ENCODE measurements around the gene PANK1. TPM values are rescaled to one million over a fixed set of nuclear protein-coding genes. Genes with fewer than 3 reads are reported as not detected.

Gene PANK1
- total RNA-seq, 1 experiment from 2014 or later = 24.9 TPM

DNA sequence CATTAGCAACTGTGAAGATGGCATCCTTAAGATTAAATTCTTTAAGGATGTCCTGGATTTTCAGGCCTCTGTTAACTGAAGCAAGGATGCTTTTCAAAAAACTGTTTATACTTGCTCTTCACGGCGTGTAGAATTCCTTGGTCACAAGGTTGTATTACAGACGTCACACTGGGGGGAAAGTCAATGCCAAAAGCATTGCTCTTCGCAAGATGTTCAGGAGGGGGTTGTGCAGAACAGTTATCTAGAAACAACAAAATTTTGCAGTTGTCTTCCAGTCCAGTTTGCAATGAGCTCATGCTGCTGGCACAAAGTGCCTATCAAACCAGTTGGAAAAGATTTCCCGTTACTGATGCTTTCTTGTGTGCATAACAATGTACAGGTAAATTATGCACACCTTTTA lies 48.1 kb upstream of the PANK1 start:
- ChIA-PET POLR2A (interaction anchor here (1.5 kb wide), 1 partner anchor 8 kb away, joined by 7 read pairs; the partner anchor contains the start of gene KIF20B), CTCF (no interaction called here)
- Mint-ChIP-seq H3K9me3 (peaks cover 5% of the 10 kb centered on the region), H3K27me3 (ENCODE audit: low read depth) (no peaks in the 10 kb centered on the region; the same call in 1 of the 2 replicates), H3K36me3 (peaks cover 12% of the 10 kb centered on the region), H3K27ac (no peak overlapping the region), H3K4me1 (peaks cover 24% of the 10 kb centered on the region), H3K4me3 (no peak overlapping the region)
- no peak for TF ChIP-seq PRRX2 (CRISPR knock-in tag; IDR thresholded peaks at IDR 0.05)
- TF ChIP-seq, protein P1, sequence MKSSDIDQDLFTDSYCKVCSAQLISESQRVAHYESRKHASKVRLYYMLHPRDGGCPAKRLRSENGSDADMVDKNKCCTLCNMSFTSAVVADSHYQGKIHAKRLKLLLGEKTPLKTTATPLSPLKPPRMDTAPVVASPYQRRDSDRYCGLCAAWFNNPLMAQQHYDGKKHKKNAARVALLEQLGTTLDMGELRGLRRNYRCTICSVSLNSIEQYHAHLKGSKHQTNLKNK (CRISPR knock-in tag; IDR thresholded peaks at IDR 0.05) = no peak
- TF ChIP-seq SMAD3 (CRISPR knock-in tag; IDR thresholded peaks at IDR 0.05; ENCODE audit: borderline replicate concordance) = no peak
- TF ChIP-seq JAZF1 (CRISPR knock-in tag; IDR thresholded peaks at IDR 0.05) = no peak
- no peak for TF ChIP-seq ZBTB43 (CRISPR knock-in tag; IDR thresholded peaks at IDR 0.05)
- no peak for TF ChIP-seq GABPB1 (CRISPR knock-in tag; IDR thresholded peaks at IDR 0.05)
- no peak for TF ChIP-seq GRHL2 (CRISPR knock-in tag; IDR thresholded peaks at IDR 0.05; ENCODE audit: insufficient replicate concordance, severe bottlenecking)
- no peak for TF ChIP-seq TCF7 (CRISPR knock-in tag; IDR thresholded peaks at IDR 0.05; ENCODE audit: low read depth)
- no peak for TF ChIP-seq MLX (CRISPR knock-in tag; IDR thresholded peaks at IDR 0.05)
- ATAC-seq = no peak
- DNase-seq (ENCODE audit: low spot score) = no peak

GRCh38 chr10:89692416-89692815 lies 47.4 kb upstream of the PANK1 start:
- no peak for DNase-seq (ENCODE audit: low spot score)
- Mint-ChIP-seq H3K36me3 (peaks cover 12% of the 10 kb centered on the region), H3K9me3 (peaks cover 5% of the 10 kb centered on the region), H3K4me3 (no peak overlapping the region), H3K4me1 (peaks cover 24% of the 10 kb centered on the region), H3K27ac (no peak overlapping the region), H3K27me3 (ENCODE audit: low read depth) (no peaks in the 10 kb centered on the region; the same call in 1 of the 2 replicates)
- ATAC-seq = no peak
- ChIA-PET CTCF (no interaction called here), POLR2A (interaction anchor here (0.6 to 1.5 kb wide), 2 partner anchors 9 to 64 kb away, joined by 3 to 7 read pairs; partner anchors contain the start of gene KIF20B)
- TF ChIP-seq, protein P2, sequence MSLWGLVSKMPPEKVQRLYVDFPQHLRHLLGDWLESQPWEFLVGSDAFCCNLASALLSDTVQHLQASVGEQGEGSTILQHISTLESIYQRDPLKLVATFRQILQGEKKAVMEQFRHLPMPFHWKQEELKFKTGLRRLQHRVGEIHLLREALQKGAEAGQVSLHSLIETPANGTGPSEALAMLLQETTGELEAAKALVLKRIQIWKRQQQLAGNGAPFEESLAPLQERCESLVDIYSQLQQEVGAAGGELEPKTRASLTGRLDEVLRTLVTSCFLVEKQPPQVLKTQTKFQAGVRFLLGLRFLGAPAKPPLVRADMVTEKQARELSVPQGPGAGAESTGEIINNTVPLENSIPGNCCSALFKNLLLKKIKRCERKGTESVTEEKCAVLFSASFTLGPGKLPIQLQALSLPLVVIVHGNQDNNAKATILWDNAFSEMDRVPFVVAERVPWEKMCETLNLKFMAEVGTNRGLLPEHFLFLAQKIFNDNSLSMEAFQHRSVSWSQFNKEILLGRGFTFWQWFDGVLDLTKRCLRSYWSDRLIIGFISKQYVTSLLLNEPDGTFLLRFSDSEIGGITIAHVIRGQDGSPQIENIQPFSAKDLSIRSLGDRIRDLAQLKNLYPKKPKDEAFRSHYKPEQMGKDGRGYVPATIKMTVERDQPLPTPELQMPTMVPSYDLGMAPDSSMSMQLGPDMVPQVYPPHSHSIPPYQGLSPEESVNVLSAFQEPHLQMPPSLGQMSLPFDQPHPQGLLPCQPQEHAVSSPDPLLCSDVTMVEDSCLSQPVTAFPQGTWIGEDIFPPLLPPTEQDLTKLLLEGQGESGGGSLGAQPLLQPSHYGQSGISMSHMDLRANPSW (CRISPR knock-in tag; conservative IDR thresholded peaks at IDR 0.05; ENCODE audit: low read depth) = no peak
- TF ChIP-seq IRF2 (CRISPR knock-in tag; IDR thresholded peaks at IDR 0.05; ENCODE audit: borderline replicate concordance, low read depth) (no peak), ZNF281 (CRISPR knock-in tag; IDR thresholded peaks at IDR 0.05) (no peak), ZNF671 (CRISPR knock-in tag; IDR thresholded peaks at IDR 0.05) (no peak), SMAD3 (CRISPR knock-in tag; IDR thresholded peaks at IDR 0.05; ENCODE audit: borderline replicate concordance) (no peak), CTCF (IDR thresholded peaks at IDR 0.05) (no peak), NR2C2 (CRISPR knock-in tag; IDR thresholded peaks at IDR 0.05) (no peak), SP1 (CRISPR knock-in tag; conservative IDR thresholded peaks at IDR 0.05) (no peak), FOXK1 (CRISPR knock-in tag; IDR thresholded peaks at IDR 0.05) (no peak)
- TF ChIP-seq, protein P3, sequence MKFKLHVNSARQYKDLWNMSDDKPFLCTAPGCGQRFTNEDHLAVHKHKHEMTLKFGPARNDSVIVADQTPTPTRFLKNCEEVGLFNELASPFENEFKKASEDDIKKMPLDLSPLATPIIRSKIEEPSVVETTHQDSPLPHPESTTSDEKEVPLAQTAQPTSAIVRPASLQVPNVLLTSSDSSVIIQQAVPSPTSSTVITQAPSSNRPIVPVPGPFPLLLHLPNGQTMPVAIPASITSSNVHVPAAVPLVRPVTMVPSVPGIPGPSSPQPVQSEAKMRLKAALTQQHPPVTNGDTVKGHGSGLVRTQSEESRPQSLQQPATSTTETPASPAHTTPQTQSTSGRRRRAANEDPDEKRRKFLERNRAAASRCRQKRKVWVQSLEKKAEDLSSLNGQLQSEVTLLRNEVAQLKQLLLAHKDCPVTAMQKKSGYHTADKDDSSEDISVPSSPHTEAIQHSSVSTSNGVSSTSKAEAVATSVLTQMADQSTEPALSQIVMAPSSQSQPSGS (CRISPR knock-in tag; IDR thresholded peaks at IDR 0.05; ENCODE audit: borderline replicate concordance, low read depth) = no peak
- TF ChIP-seq, protein P4, sequence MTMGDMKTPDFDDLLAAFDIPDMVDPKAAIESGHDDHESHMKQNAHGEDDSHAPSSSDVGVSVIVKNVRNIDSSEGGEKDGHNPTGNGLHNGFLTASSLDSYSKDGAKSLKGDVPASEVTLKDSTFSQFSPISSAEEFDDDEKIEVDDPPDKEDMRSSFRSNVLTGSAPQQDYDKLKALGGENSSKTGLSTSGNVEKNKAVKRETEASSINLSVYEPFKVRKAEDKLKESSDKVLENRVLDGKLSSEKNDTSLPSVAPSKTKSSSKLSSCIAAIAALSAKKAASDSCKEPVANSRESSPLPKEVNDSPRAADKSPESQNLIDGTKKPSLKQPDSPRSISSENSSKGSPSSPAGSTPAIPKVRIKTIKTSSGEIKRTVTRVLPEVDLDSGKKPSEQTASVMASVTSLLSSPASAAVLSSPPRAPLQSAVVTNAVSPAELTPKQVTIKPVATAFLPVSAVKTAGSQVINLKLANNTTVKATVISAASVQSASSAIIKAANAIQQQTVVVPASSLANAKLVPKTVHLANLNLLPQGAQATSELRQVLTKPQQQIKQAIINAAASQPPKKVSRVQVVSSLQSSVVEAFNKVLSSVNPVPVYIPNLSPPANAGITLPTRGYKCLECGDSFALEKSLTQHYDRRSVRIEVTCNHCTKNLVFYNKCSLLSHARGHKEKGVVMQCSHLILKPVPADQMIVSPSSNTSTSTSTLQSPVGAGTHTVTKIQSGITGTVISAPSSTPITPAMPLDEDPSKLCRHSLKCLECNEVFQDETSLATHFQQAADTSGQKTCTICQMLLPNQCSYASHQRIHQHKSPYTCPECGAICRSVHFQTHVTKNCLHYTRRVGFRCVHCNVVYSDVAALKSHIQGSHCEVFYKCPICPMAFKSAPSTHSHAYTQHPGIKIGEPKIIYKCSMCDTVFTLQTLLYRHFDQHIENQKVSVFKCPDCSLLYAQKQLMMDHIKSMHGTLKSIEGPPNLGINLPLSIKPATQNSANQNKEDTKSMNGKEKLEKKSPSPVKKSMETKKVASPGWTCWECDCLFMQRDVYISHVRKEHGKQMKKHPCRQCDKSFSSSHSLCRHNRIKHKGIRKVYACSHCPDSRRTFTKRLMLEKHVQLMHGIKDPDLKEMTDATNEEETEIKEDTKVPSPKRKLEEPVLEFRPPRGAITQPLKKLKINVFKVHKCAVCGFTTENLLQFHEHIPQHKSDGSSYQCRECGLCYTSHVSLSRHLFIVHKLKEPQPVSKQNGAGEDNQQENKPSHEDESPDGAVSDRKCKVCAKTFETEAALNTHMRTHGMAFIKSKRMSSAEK (CRISPR knock-in tag; IDR thresholded peaks at IDR 0.05; ENCODE audit: borderline replicate concordance) = no peak
